Measurements from ENCODE around the gene HSPB6. TPM values are rescaled to one million over a fixed set of nuclear protein-coding genes. Genes with fewer than 3 reads are reported as not detected.

HSPB6 gene
- total RNA-seq, 1 donor from 2014 or later = not detected

DNA sequence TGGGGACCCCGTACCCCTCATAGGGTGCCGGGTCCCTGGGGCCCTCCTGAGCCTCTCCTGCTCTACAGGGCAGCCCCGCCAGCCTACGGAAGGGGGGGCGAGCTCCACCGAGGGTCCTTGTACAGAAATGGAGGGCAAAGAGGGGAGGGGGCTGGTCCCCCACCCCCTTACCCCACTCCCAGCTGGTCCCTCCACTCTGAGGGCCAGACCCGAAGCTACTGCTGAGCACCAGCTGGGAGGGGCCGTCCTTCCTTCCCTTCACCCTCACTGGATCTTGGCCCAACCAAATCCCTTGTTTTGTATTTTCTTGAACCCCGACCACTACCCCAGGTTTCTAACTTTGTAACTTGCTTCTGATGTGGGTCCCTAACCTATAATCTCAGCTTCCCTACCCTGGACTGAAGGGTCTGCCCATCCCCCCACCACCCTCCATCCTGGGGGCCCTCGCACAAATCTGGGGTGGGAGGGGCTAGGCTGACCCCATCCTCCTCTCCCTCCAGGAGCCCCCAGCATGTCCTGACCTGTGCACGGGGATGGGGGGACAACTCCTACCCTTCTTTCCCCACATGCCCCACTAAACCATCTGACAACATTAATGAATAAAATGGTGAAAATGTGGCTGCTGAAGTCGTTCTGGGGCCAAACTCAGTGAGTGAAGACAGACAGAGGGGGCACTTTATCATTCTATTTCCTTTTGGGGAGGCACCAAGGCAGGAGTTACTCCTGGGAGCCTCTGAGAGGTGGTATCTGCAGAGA lies 31.6 kb upstream of the HSPB6 start:
- TF ChIP-seq, protein P1, sequence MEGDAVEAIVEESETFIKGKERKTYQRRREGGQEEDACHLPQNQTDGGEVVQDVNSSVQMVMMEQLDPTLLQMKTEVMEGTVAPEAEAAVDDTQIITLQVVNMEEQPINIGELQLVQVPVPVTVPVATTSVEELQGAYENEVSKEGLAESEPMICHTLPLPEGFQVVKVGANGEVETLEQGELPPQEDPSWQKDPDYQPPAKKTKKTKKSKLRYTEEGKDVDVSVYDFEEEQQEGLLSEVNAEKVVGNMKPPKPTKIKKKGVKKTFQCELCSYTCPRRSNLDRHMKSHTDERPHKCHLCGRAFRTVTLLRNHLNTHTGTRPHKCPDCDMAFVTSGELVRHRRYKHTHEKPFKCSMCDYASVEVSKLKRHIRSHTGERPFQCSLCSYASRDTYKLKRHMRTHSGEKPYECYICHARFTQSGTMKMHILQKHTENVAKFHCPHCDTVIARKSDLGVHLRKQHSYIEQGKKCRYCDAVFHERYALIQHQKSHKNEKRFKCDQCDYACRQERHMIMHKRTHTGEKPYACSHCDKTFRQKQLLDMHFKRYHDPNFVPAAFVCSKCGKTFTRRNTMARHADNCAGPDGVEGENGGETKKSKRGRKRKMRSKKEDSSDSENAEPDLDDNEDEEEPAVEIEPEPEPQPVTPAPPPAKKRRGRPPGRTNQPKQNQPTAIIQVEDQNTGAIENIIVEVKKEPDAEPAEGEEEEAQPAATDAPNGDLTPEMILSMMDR (IDR thresholded peaks at IDR 0.05) = no peak
- intact Hi-C loops (cut with micrococcal nuclease) = no loop called here
- Mint-ChIP-seq H3K4me3 (no peak overlapping the region), H3K4me1 (no peaks in the 10 kb centered on the region), H3K36me3 (ENCODE audit: low read depth) (no peaks in the 10 kb centered on the region), H3K27ac (no peak overlapping the region), H3K9me3 (no peaks in the 10 kb centered on the region), H3K27me3 (no peaks in the 10 kb centered on the region)
- DNase-seq = no peak
- ChIA-PET POLR2A (interaction anchor here (0.7 kb wide), 1 partner anchor 11 kb away, joined by 3 read pairs; no protein-coding TSS in a partner anchor), CTCF (no interaction called here)
- no peak for ATAC-seq (ENCODE audit: low read depth)

DNA sequence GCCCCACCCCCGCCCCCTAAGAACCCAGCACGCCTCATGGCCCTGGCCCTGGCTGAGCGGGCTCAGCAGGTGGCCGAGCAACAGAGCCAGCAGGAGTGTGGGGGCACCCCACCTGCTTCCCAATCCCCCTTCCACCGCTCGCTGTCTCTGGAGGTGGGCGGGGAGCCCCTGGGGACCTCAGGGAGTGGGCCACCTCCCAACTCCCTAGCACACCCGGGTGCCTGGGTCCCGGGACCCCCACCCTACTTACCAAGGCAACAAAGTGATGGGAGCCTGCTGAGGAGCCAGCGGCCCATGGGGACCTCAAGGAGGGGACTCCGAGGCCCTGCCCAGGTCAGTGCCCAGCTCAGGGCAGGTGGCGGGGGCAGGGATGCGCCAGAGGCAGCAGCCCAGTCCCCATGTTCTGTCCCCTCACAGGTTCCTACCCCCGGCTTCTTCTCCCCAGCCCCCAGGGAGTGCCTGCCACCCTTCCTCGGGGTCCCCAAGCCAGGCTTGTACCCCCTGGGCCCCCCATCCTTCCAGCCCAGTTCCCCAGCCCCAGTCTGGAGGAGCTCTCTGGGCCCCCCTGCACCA lies 30.5 kb upstream of the HSPB6 start:
- no peaks in the 10 kb centered on the region for H3K27me3 Mint-ChIP-seq
- CTCF ChIA-PET = no interaction called here

DNA sequence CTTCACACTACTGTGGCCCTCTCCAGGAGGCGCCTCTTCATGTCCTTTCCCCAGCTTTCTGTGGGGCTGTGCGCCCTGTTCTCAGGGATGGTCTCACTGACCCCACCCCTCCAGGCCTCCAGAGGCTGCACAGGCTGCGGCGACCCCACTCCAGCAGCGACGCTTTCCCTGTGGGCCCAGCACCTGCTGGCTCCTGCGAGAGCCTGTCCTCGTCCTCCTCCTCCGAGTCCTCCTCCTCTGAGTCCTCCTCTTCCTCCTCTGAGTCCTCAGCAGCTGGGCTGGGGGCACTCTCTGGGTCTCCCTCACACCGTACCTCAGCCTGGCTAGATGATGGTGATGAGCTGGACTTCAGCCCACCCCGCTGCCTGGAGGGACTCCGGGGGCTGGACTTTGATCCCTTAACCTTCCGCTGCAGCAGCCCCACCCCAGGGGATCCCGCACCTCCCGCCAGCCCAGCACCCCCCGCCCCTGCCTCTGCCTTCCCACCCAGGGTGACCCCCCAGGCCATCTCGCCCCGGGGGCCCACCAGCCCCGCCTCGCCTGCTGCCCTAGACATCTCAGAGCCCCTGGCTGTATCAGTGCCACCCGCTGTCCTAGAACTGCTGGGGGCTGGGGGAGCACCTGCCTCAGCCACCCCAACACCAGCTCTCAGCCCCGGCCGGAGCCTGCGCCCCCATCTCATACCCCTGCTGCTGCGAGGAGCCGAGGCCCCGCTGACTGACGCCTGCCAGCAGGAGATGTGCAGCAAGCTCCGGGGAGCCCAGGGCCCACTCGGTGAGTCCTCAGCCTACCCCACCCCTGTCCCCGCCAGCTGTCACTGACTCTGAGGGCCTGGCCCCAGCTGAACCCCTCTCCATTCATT lies 29.7 kb upstream of the HSPB6 start:
- ChIA-PET POLR2A (no interaction called here), CTCF (no interaction called here)
- peaks cover 2% of the 10 kb centered on the region for H3K36me3 Mint-ChIP-seq (ENCODE audit: low read depth)
- ATAC-seq (ENCODE audit: low read depth) (no peak), DNase-seq (no peak)
- no peaks in the 10 kb centered on the region for H3K4me1 Mint-ChIP-seq
- no peaks in the 10 kb centered on the region for H3K27me3 Mint-ChIP-seq
- H3K27ac Mint-ChIP-seq = no peak overlapping the region
- TF ChIP-seq, protein P1 (IDR thresholded peaks at IDR 0.05) = no peak
- no peak overlapping the region for H3K4me3 Mint-ChIP-seq
- H3K9me3 Mint-ChIP-seq = no peaks in the 10 kb centered on the region
- intact Hi-C loops (cut with micrococcal nuclease) = no loop called here

More for the DNA sequence above, 30.5 kb upstream of the HSPB6 start:
- Mint-ChIP-seq H3K27ac (no peak overlapping the region), H3K36me3 (ENCODE audit: low read depth) (peaks cover under 1% of the 10 kb centered on the region), H3K4me3 (no peak overlapping the region), H3K4me1 (no peaks in the 10 kb centered on the region), H3K9me3 (no peaks in the 10 kb centered on the region)
- POLR2A ChIA-PET = no interaction called here
- ATAC-seq (ENCODE audit: low read depth) (no peak), DNase-seq (no peak)
- intact Hi-C loops (cut with micrococcal nuclease) = no loop called here
- TF ChIP-seq, protein P1 (IDR thresholded peaks at IDR 0.05) = no peak

DNA sequence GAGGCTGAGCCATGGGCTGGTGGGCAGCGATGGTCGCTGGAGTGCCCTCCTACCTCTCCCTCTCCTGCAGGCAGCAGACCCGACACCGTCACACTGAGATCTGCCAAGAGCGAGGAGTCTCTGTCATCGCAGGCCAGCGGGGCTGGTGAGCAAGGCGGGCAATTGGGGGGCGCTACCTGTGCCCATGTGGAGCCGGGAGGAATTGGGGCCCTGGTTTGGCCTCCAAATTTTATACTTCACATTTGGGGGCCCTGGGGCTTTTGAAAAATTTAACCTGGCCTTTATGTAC lies 28.5 kb upstream of the HSPB6 start:
- H3K27me3 Mint-ChIP-seq = no peaks in the 10 kb centered on the region
- DNase-seq (no peak), ATAC-seq (ENCODE audit: low read depth) (no peak)
- TF ChIP-seq, protein P1 (IDR thresholded peaks at IDR 0.05) = no peak
- intact Hi-C loops (cut with micrococcal nuclease) = no loop called here
- H3K9me3 Mint-ChIP-seq = no peaks in the 10 kb centered on the region
- H3K4me1 Mint-ChIP-seq = no peaks in the 10 kb centered on the region
- ChIA-PET CTCF (no interaction called here), POLR2A (no interaction called here)
- H3K36me3 Mint-ChIP-seq (ENCODE audit: low read depth) = peaks cover 7% of the 10 kb centered on the region
- H3K4me3 Mint-ChIP-seq = no peak overlapping the region
- no peak overlapping the region for H3K27ac Mint-ChIP-seq

Data from activated B cell treated with CpG ODN at 0.5 μM for 24 hours (primary cell).